GM19395 (cell line): ENCODE results near the gene TUBB2A.
A peak's percentile ranks its signal among the peaks of the same experiment; 100 is the strongest.
"Not testable (repeated sequence)": the region's sequence is repeated elsewhere in the genome, so short reads cannot be mapped to it uniquely, and the experiment has no call there.

Source experiments
- ATAC-seq: cut with Tn5 transposase; IDR thresholded peaks from one replicate; pipeline ENCODE4 v1.9.1; 2021; ENCODE audit warnings: mild to moderate bottlenecking, moderate library complexity; ENCODE audit not compliant: unreplicated experiment

TUBB2A gene

DNA sequence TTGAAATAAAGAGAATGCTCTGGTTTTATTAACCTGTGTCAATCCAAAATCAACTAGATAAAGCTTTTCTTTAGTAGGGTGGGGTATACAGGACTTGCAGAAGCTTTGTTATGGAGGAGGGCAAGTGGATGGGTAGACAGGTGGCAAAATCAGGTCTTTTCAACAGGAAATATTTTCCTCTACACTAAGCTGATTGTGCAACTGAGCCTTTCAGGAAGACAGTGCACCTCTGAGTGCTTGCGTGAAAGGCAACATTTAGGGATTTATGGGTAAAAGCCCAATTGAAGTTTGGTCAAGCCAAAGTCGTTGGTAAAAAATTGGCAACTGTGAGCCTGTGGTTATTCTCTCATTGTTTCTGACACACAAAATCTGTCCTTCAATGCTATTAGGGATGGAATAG is 23.8 kb upstream of the TUBB2A start:
- no peak for ATAC-seq

DNA sequence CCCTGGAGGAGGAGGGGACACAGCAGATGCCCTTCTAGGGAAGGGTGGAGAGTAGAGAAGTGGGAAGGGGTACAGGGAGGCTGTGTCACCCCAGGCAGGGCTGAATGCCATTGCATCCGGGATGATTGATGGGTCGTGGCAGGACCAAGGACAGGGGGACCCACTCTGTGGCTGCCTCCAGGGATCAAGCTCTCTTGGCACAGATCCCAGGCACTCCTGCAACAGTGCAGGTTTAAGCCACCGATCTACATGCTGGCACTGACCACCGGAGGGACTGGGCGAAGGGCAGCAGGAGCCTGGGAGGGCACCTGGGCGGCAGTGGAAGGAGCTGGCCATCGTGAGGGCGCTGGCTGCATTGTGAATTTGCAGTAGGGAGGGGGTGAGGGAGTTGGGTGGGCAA is 22.6 kb upstream of the TUBB2A start:
- not testable (repeated sequence) for ATAC-seq

DNA sequence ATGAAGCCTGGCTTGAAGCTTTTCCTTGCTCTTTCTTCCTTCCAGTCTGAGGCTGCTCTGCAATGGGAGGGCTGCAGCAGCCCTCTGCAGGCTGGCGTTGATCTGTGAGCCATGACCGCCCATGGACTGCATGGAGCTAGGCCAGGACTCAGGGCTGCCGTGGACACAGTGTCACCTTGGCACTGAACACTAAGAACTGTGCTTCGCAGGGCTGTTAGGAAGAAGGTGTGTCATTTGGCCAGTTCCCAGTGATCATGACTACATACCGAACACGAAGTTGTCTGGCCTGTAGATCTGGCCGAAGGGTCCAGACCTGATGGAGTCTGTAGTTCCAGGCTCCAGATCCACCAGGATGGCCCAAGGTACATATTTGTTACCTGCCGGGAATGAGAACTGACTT is 21.3 kb upstream of the TUBB2A start:
- ATAC-seq = not testable (repeated sequence)

DNA sequence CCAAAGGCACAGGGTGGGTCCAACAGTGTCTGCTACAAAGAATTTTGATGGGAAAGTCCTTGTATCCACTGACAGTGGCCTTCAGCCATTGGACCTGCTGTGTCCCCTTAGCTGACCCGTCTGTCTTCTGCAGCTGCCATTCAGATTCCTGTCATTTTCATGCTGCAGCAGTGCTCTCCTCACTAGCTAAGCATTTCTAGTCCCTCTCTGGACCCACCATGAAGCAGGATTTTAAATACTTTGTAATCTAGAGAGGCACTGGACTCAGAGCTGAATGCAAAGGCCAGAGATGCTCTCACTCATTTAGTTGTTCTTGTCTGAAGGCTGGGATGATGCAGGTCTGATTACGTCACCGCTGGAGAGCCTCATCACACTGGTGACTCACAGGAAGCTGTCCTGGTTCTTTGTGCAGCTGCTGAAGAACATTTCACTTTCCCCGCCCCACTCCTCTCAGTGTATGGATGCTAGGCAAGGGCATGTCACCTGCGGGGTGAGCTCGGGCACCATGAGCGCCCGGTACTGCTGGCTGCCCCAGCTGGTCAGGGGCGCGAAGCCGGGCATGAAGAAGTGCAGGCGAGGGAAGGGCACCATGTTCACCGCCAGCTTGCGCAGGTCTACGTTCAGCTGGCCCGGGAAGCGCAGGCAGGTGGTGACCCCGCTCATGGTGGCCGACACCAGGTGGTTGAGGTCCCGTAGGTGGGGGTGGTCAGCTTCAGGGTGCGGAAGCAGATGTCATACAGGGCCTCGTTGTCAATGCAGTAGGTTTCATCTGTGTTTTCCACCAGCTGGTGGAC is 19.4 kb upstream of the TUBB2A start:
- no peak for ATAC-seq

DNA sequence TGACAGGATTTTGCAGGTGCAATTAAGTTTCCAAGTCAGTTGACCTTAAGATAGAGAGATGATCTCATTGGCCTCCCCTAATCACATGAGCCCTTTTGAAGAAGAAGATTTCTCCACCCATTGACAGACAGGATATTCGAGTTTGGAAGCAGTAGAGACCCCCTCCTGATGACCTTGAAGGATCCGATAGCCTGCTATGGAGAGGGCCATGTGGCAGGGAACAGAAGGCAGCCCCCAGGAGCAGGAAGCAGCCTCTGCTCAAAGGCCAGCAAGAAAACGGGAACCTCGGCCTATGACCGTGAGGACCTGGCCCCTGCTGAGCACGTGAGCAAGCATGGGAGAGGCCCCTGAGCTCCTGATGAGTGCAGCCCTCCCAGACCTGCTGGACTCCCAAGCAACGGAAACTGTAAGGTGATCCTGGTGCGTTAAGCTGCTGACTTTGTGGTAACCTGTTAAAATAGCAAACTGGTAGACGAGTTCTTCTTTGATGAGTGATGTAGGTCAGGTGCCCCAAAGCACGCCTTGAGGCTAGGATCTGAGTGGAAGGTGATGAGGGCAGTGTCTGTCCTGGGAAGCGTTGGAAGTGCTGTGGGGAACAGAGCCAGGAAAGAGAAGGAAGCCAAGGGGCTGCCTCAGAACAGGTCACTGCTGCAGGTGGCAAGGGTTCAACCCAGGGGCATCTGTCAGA is 18.5 kb upstream of the TUBB2A start:
- no peak for ATAC-seq

DNA sequence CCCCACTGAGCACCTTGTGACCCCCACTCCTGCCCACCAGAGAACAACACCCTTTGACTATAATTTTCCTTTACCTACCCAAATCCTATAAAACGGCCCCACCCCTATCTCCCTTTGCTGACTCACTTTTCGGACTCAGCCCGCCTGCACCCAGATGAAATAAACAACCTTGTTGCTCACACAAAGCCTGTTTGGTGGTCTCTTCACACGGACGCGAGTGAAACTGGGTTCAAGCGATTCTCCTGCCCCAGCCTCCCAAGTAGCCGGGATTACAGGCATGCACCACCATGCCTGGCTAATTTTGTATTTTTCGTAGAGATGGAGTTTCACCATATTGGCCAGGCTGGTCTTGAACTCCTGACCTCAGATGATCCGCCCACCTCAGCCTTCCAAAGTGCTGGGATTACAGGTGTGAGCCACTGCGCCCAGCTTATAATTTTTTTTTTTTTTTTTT is 16.3 kb upstream of the TUBB2A start:
- not testable (repeated sequence) for ATAC-seq

DNA sequence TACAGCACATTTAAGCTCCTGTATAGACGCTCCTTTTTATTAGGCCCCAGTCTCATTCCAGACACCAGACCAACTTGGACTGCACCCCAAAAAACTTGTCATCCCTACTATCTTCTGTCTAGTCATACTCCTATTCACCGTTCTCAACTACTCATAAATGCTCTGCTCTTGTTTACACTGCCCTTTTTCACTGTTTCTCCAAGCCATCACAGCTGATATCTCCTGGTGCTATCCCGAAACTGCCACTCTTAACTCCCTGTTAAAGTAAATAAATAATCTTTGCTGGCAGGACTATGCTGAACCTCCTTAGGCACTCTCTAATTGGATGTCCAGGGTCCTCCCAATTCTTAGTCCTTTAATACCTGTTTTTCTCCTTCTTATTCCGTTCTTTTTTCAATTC is 15.4 kb upstream of the TUBB2A start:
- ATAC-seq = not testable (repeated sequence)

DNA sequence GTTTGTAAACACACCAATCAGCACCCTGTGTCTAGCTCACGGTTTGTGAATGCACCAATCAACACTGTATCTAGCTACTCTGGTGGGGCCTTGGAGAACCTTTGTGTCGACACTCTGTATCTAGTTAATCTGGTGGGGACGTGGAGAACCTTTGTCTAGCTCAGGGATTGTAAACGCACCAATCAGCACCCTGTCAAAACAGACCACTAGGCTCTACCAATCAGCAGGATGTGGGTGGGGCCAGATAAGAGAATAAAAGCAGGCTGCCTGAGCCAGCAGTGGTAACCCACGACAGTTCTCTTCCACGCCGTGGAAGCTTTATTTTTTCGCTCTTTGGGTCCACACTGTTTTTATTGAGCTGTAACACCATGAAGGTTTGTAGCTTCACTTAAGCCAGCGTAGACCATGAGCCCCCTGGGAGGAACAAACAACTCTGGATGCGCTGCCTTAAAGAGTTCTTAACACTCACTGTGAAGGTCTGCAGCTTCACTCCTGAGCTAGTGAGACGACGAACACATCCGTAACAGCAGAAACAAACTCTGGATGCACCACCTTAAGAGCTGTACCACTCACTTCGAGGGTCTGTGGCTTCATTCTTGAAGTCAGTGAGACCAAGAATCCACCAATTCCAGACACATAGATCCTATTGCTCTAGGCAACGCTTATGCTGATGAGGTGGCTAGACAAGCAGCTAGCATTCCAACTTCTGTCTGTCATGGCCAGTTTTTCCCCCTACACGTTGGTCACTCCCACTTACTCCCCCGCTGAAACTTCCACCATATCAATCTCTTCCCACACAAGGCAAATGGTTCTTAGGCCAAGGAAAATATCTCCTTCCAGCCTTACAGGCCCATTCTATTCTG is 14.2 kb upstream of the TUBB2A start:
- ATAC-seq = not testable (repeated sequence)

DNA sequence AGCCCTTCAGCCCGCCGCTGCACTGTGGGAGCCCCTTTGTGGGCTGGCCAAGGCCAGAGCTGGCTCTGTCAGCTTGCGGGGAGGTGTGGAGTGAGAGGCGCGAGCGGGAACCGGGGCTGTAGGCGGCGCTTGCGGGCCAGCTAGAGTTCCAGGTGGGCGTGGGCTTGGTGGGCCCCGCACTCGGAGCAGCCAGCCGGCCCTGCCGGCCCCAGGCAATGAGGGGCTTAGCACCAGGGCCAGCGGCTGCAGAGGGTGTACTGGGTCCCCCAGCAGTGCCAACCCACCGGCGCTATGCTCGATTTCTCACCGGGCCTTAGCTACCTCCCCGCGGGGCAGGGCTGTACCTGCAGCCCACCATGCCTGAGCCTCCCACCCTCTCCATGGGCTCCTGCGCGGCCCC is 13.3 kb upstream of the TUBB2A start:
- ATAC-seq = not testable (repeated sequence)

DNA sequence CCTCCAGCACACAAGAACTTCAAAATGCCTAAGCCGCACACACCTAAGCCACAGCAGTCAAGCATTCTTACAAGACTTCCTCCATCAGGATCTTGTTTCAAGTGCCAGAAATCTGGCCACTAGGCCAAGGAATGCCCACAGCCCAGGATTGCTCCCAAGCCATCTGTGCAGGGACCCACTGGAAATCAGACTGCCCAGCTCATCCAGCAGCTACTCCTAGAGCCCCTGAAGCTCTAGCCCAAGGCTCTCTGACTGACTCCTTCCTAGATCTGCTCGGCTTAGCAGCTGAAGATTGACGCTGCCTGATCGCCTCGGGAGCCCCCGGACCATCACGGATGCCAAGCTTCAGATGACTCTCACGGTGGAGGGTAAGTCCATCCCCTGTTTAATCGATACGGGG is 10.7 kb upstream of the TUBB2A start:
- not testable (repeated sequence) for ATAC-seq

DNA sequence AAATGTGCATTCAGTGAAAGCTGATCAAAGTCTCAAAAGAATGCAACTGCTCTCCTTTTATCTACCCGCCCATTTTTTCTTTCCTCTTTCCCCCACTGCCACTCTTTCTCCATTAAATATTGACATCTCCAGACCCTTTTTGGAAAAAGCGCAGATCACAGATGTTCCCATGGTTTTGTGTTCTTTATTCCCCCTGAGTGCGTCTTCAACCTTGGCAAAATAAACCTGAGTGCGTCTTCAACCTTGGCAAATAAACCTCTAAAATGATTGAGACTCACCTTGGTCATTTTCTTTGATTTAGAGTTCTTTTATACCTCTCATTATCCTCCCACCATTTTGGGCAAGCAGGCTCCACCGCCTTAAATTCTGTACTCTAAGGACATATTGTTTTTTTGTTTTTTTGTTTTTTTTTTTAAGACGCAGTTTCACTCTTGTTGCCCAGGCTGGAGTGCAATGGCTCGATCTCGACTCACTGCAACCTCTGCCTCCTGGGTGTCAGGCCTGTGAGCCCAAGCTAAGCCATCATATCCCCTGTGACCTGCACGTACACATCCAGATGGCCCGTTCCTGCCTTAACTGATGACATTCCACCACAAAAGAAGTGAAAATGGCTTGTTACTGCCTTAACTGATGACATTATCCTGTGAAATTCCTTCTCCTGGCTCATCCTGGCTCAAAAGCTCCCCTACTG is 9.3 kb upstream of the TUBB2A start:
- ATAC-seq = not testable (repeated sequence)

DNA sequence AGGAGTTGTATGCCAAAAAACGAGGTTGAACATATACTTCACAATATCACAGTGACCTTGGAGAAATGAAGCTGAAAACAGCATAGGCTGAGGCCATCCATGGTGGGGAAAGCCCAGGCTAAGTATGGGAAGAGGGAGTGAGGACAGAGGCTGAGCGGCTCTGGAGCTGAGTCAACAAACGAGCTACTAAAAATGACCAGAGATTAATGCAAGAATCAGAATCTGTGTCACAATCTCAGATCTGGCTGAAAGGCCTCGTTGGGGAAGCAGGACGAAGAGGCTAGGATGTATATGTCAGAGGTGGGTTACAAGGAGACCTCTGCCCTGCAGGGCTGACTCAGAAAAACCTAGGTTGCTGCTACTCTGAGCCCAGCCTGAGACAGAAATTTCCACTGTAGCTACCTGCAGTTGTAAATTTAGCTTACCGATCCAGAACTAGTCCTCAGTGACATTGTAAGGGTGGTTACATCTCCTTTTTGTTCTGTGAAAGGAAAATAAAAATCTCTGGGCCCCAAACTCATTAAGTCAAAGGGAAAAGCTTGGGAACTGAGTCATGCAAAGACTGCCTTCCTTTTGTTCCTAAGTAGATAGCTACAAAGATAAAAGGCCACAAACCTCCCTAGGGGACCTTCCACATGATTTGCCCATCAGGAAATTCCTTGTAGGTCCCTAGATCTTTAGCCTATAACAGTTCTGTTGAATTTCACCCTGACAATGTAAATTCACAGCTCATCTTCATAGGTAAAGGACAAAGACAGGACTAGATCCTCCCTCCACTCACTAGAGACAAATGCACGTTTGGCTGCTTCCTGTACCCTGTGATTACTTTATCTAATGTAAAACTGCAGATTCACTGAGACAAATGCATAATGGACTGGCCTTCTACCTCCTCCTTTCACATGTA is 8.5 kb upstream of the TUBB2A start:
- no peak for ATAC-seq

DNA sequence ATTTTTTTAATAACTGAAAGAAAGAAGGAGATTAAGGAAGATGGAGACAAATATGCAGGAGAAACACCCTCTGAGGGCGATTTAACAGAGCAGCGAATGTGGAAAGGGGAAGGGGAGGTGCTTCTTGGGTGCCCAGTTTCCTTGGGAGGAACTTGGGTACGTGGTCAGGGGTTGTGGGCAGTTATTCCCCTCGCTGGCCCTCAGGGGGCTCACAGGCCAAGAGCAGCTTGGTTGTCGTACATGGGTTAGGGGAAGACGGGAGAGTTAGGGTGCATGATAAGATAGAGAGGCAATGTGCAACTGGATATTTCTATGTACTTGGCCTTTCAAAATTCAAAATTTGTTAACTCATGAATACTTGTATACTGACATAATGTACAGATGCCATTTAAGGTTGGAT is 7.0 kb upstream of the TUBB2A start:
- no peak for ATAC-seq

DNA sequence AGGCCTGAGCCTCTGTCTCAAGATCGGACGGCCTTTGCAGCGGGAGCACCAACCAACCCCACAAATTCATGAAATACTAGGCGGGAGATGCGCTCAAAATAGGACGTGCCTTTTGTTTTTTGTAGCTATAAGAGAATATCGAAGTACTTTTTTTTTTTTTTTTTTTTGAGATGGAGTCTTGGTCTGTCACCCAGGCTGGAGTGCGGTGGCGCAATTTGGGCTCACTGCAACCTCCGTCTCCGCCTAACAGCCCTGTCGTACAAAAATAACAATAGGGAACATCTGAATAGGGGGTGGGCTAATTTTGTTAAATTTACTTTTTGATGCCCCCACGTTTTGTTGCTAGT is 5.9 kb upstream of the TUBB2A start:
- ATAC-seq = peak; percentile 36

DNA sequence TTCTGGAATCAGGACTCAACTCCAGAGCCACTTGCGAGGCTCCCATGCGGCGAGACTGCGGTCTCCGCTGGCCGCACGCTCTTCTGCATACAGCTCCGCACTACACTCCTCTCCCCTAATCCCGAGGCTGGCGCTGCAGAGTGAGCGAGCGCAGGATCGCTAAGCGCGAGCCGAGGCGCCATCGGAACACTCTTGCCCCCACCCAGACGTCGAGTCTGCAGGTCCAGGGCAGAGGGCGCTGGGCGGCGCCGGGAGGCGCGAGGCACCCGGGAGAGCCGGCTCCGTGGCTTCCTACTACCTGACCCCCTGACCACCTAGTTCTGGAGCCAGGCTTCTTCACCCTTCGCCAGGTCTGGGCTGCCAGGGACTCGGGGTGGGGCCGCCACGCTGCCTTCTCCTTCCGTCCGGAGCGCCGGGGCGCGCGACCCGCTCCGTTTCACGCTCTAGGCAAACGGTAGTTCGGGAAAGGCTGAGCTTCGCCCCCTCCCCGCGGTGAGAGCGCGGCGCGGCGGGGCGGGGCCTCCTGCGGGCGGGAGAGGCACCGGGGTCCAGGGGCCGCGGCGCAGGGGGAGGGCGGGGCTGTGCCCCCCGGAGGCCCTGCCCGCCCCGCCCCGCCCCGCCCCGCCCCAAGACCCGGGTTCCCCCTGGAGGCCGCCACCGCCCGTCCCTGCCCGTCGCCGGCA is 5.4 kb upstream of the TUBB2A start:
- peak; percentile 63 for ATAC-seq

DNA sequence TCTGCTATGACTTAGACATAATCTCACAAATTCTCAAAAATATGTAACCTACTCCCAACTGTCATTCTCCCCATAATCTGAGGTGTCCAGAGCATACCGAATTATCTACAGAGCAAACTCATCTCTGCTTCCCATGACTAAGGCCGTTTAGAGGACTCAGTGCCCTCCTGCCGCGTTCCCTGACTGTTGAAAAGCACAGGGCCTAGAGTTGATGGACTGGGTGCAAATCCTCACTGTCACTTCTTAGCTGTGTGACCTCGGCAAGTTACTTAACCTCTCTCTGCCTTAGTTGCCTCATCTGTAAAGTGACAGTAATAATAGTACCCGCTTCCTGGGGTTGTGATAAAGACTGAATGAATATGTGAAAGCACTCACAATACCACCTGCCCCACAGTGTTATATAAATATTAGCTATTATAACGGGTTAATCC is 4.7 kb upstream of the TUBB2A start:
- no peak for ATAC-seq

DNA sequence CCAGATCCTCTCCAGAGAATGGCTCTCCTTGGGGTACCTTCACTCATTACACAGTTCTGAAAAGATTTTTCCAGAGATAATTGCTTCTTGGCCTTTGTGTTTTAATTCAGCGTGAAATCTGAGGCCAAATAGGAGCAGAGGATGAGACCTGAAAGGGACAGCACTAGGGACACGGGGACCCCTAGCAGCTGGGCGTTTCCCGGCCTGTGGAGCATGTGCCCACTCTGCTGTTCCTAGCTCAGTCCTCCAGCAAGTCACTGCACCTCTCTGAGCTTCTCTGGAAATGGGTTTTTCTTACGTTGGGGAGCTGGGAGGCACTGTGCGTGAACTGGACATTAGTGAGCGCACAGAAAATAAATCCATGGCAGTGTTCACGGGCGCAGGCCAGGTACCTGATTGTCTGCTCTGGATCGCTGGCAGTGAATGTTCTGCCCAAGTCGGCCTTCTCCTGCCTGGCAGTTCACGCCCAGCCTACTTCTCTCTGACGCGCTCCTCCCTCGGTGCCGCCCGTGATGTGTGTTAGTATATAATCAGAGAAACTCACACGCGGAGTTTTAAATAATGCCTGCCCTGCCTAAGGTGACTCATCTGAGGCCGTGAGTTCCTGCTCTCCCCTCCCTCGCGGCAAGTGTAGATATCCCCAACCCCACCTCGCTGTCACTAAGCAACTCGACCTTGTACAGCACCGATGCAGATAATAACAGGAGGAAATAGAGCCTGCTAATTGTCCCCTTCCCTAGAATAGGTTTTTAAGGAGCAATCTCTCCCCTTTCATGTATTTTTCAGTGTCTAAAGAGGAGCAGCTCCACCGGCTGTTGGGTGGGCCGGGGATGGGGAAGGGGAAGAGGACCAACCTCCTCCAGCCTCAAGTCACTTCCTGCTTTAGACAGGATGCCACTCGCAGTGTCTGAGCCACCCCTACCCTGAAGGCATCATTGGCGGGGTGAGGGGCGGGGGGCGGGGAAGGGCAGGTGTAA is 2.7 kb upstream of the TUBB2A start:
- ATAC-seq = no peak
